GM12875 (cell line): ENCODE data around the gene DHODH.

ENCODE experiments used
- H3K4me3 ChIP-seq: one replicate; pipeline ENCODE4 v1.5.1; 2011; ENCODE audit warnings: low read depth, low read length, control low read depth
- TF ChIP-seq, protein P1 (sequence below): IDR thresholded peaks from 2 replicates; pipeline ENCODE4 v1.5.1; 2011; ENCODE audit warnings: low read depth, mild to moderate bottlenecking, control low read depth, inconsistent platforms, low read length, moderate library complexity, borderline replicate concordance; ENCODE audit not compliant: insufficient read depth

Gene DHODH

DNA sequence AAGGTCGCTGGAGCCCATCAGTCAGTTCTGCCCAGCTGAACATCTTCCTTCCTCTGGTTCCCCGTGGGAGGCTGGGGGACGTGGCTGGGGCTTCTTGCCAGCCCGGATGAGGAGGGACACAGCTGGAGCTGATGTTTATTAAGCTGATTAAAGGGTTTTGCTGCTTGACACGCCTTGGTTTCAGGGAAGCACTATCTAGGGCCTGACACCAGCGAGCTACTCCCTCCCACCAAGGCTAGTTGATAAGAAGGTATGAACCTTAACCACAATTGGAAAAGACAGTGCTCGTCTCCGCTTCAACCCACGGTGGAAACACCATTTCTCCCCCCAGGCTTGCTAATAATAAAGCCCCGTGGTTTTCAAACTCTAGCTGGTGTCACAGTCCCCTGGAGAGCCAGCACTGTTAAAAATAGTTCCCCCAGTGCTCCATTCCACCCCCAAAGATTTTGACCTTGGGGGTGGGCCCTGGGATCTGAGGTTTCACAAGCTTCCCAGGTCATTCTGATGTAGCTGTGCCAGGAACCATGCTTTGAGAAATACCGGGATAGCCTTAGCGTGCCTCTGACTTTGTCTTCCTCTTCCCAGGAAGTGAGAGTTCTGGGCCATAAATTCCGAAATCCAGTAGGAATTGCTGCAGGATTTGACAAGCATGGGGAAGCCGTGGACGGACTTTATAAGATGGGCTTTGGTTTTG, 5.5 kb downstream of the DHODH start:
- TF ChIP-seq, protein P1, sequence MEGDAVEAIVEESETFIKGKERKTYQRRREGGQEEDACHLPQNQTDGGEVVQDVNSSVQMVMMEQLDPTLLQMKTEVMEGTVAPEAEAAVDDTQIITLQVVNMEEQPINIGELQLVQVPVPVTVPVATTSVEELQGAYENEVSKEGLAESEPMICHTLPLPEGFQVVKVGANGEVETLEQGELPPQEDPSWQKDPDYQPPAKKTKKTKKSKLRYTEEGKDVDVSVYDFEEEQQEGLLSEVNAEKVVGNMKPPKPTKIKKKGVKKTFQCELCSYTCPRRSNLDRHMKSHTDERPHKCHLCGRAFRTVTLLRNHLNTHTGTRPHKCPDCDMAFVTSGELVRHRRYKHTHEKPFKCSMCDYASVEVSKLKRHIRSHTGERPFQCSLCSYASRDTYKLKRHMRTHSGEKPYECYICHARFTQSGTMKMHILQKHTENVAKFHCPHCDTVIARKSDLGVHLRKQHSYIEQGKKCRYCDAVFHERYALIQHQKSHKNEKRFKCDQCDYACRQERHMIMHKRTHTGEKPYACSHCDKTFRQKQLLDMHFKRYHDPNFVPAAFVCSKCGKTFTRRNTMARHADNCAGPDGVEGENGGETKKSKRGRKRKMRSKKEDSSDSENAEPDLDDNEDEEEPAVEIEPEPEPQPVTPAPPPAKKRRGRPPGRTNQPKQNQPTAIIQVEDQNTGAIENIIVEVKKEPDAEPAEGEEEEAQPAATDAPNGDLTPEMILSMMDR, result no peak
- H3K4me3 ChIP-seq, result no peak overlapping the region

DNA sequence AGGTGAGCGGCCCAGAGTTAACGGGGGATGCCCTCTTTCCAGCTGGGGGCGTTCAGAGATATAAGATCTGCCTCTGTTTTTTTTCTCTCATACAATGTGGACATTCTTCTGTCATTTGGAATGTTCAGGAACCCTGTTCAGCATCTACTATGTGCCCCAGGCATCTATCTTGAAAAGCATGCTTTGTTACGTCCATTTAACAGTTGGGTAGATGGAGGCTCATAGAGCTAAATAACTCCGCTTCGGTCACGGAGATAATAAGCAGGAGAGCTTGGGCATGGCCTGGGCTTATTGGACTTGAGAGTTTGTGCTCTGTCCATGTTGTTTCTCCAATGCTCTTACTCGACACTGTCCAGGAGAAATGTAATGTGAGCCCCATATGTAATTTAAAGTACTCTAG, 6.1 kb downstream of the DHODH start:
- no peak overlapping the region for H3K4me3 ChIP-seq
- TF ChIP-seq, protein P1, result no peak

DNA sequence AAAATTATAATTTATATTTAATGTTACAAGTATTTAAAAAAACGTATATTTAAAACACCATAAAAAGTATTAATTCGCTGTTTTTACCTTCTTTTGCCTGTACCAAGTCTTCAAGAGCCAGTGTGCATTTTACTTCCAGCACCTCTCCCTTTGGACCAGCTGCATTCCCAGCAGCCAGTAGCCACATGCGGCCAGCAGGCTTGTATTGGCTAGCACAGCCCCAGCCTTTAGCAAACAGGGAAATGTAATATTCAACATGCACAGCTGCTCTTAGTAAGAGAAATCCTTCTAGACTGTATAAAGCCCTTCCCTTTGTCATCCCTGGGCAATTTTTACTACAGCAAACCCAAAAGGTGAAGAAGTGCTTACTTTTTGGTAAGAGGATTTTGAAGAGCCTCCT, 6.6 kb downstream of the DHODH start:
- TF ChIP-seq, protein P1, result no peak
- no peak overlapping the region for H3K4me3 ChIP-seq

DNA sequence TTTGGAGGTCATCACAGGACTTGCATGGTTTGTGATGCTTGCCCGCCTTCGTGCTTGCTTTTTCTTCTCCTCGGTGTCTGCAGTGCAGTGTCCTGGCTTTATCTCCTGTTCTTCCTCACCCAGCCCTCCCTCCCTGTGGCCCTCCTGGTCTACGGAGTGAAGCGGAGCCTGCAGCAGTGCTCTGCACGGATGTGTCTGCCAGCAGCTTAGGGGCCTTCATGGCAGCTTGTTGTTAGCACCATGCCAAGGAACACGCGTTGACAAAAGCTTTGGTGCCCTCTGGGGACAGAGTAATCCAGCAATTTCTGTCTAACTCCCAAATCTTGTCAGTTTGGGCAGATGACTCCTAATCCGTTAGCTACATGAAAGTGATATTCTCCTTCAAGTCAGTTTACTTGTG, 9.9 kb downstream of the DHODH start:
- H3K4me3 ChIP-seq, result no peak overlapping the region
- TF ChIP-seq, protein P1, result no peak

DNA sequence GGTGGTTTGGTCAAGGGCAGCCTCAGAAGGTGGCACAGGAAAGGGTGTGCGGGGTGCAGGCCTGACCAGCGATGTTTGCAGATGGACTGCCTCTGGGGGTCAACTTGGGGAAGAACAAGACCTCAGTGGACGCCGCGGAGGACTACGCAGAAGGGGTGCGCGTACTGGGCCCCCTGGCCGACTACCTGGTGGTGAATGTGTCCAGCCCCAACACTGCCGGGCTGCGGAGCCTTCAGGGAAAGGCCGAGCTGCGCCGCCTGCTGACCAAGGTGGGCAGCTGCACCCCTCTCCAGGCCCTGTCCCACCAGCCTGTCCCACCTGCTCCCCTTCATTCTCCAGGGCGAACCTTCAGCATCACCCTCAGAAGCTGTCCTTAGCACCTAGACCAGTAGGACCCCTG, 12.5 kb downstream of the DHODH start:
- TF ChIP-seq, protein P1, result 0 out of 2 replicates have a peak, but pooled peaks have one; percentile 4
- no peak overlapping the region for H3K4me3 ChIP-seq

DNA sequence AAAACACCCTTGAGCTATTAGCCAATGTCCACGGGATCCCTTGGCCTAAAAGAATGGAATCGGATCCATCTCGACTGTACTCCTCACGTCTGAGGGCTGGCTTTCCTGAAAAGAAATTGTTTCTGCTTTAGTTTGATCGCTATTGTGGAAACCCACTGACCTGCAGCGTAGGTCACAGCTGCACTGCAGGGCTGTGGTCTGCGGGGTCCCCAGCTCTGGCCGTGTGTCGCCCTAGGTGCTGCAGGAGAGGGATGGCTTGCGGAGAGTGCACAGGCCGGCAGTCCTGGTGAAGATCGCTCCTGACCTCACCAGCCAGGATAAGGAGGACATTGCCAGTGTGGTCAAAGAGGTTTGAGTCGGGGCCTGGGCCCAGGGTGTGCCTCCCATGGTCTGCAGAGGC, 13.6 kb downstream of the DHODH start:
- TF ChIP-seq, protein P1, result no peak
- H3K4me3 ChIP-seq, result no peak overlapping the region

DNA sequence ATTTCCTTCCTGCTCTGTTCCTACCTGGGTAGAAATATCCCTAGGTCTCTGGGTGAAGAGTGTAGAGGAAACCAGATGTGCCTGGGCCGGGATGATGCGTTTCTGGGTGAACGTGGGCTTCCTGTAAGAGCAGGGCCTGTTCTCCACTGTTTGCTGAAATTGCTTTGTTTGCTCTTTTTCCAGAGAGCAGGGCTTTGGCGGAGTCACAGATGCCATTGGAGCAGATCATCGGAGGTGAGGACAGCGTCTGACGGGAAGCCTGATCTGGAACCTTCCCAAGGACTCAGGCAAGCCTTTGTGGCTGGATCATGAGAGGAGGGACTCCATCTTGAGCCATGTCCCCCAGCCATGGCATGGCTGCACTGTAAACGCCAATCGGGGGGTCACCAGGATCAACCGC, 15.4 kb downstream of the DHODH start:
- TF ChIP-seq, protein P1, result no peak
- no peak overlapping the region for H3K4me3 ChIP-seq
